GM04503 (cell line): ENCODE measurements around the gene VAPB.
"Not testable (repeated sequence)": the region's sequence is repeated elsewhere in the genome, so short reads cannot be mapped to it uniquely, and the experiment has no call there.

Source experiments
- DNase-seq: peaks from one replicate; pipeline ENCODE4 v3.0.0-alpha.2; 2012; ENCODE audit warnings: low read depth

Gene VAPB, protein sequence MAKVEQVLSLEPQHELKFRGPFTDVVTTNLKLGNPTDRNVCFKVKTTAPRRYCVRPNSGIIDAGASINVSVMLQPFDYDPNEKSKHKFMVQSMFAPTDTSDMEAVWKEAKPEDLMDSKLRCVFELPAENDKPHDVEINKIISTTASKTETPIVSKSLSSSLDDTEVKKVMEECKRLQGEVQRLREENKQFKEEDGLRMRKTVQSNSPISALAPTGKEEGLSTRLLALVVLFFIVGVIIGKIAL

DNA sequence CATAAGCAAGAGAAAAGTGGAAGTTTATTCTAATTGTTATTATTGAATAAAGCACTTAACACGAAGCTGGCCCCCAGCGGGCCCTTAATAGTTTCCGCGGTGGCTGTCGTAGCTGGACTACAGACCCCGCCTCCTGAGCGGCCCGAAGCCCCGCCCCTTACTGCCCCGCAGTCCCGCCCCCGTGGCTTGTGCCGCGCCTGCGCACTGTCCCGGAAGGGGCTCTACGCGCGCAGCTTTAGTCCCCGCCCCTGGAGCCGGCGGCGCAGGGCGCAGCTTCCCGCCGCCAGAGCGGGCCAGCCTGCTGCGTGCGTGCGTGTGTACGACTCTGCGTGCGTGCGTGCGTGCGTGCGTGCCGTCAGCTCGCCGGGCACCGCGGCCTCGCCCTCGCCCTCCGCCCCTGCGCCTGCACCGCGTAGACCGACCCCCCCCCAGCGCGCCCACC lies at the start of gene VAPB:
VAPB (plus strand) TSS at position 348 of the 442 bp plus-strand sequence. CDS start 231 bp downstream, outside the sequence.
- peak; percentile 45 for DNase-seq

DNA sequence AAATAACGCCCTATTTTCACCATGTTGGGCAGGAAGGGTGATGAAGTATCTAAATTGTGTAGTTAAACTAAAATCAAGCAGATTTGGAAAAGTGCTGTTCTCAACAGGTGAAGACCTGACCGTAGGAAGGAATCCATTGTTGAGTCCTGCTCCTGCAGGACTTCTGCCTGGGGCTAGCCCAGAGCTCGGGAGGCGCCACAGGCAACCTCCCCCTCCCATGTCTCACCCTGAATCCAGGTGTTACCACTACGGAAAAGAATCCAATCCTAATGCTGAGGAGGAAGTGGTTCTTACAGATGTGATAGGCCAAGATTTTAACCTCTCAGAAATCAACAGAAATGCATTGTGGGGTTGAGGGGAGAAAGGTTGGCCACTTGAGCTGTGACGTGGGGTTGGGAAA lies 49.3 kb upstream of the VAPB start:
- DNase-seq: no peak

DNA sequence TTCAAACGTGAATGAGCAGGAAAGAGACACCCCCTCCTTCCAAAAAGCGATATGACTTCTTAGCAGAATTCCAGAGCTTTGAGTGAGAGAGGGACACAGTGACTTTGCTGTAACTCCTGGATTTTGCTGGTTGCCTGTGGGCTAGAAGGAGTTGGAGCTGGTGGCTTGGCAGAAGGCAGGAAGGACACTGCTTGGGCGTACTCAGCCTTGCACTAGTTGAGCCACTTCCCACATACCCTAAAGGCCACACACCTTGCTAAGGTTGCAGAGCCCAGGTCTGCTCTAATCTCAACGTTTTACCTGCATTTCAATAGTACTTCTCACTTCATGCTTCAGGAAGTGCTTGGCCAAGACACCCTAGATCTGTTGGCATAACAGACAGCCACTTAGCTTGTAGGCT lies 48.9 kb upstream of the VAPB start:
- no peak for DNase-seq

DNA sequence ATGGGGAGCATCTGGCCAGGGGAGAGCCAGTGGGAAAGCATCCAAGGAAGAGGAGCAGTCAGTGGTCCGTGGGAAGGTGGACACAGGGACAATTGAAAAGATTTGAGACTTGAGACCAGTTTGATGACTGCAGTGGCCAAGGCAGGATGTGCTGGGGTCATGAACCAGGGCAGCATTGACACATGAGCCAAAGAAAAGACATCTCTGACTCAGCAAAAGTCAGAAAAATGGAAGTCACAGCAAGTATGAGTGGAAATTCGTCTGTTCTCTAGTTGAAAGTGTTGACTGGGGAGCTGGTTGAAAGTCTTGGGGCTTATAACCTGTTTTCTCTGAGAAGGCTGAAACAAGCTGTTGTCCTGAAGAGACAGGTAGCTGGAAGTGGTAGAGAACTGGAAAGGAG lies 48.2 kb upstream of the VAPB start:
- no peak for DNase-seq

DNA sequence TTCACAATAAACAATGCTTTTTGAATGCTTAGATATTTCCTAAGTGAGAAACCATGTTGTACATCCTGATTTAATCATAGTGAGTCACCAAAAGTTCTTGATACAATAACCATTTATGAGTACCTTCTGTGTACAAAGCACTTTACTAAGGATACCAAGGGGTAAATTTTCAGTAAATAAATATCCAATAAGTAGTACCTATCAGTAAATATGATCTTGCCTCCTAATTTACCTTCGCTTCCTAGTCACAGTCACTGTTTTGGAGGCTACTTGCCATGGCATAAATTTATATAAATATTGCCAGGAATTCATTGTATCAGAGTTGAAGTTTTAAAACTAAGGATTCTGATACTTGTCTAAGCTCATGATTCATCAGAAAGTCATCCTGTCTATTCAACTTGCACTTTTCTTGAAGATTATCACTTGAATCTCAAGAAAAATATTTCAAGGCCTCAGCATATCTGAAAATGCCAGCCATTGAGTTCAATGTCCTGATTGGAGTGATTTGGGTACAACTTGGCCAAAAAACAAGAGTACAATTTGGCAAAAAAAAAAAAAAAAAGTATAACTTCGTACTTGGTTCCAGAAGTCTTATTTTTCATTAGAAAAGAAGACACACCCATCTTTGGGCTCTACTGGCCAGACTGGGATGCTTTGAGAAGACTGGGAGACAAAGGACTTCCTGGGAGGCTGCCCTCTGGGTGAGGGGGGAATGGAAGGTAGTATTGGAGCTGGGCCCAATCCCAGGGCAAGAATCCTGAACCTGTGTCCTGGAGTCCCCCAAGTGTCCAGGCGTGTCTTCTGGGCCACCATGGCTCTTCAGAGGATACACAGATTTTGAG lies 46.7 kb upstream of the VAPB start:
- DNase-seq: peak; percentile 40

DNA sequence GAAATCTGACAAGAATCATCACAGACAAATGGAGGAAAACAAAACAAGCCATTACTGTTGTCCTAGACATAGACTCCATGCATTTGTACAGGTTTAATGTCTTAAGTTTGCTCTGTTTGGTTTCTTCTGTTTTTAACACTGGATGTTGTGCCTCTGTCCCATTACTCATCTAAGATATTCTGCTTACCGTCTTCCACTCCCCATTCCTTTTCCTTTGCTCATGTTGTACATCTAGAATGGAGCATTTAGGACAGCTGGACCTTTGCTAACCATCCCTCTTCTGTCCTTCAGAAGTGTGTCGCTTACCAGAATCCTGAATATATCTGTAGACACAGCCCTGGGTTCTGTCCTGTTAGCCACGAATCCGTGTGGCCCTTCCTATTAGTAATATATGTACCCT lies 44.3 kb upstream of the VAPB start:
- no peak for DNase-seq

DNA sequence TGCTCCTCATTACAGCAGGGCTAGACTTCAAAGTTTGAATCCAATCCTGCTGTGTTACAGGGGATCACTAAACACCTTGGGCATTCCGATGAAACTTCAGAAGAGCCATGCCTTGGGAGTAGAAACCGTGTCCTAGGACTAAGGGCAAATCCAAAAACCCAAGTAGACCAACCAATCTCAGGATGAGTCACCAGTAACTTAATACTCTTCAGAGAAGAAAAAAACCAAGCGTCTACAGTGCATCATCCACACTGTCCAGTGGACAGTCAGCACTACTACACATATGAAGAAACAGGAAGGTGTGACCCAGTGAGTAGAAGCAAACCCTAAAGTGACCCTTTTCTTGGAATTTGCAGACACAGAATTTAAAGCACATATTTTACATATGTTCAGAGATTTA lies 39.5 kb upstream of the VAPB start:
- no peak for DNase-seq

DNA sequence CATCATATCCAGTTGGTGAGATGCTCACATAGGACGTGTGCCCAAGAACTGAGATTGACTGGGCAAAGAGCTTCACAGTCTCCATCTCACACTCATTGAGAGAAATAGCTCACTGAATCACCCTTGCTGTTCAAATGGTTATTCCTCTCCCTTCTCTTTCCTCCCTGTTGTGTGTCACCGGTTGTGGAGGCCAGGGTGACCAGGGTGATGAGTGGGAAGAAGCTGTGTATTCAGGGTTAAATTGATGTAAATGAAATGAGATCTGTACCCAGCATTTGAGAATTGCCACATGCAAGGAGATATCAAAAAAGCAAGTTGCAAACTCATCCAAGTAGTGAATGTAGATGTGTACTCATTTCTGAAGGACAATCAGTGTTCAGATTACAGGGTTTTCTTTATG lies 36.6 kb upstream of the VAPB start:
- no peak for DNase-seq

DNA sequence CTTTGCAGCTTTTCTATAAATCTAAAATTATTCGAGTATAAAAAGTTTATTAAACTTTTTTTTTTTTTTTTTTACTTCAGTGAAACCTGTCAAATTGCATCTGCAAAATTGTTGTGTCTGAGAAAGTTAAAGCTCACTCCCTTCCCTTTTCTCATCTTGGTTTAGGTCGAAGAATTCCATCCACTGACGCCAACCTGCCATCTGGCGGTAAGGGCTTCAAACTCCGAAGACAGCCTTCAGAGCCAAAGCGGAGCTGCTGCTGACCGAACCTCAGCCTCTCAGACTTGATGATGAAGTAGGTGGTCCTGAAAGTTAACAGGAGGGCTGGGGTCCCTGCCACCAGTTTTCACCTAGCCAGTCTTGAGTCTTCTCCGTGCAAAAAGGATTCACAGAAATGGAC lies 29.6 kb upstream of the VAPB start:
- no peak for DNase-seq

DNA sequence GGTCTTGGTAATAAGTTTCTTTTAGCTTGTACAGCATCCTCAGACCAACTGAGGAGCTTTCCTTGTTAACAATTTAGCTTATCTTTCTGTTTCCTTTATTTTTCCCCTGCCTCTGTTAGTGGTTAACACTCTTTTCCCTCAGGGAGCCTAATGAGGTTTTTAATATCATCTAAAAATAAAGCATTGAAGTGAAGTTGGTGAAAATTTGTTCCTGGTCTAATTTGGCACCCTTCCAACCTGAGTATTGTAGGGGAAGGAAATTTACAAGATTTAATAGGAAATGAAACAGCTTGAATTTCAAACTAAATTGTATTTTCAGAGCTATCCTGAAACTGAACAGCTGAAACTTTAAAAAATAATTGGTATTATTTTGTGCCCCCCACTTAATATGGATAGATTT lies 28.1 kb upstream of the VAPB start:
- no peak for DNase-seq

DNA sequence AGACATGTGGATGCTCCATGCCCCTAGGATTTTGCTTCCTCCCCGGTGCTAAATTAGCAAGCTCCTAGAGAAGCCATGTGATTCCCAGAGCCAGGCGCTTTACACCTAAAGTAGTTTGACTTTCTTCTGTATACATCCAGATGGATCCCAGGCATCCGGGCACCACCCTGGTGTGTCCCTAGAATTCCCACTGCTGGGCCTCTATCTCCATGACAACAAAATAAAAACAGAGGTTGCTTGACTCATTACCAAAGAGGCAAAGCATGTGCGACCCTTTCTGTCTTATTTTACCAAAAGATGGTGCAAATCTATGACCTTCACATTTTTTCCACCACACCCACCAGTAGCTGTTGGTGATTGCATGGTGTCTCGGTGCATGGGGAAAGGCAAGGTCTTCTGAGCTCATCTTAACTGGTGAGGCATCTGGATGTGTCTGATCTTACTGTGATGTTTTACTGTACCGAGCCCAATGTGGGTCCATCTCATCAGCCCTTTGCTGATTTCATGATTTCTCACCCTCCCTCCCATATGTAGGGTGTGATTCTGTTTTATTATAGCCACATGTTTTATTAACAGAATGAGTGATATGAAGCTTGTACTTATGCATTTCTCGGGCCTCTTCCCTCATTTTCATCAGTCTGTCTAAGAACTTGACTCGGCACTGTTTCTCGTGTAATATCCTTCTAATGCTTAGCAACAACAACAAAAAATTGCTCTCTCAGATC lies 27.4 kb upstream of the VAPB start:
- peak; percentile 73 for DNase-seq

DNA sequence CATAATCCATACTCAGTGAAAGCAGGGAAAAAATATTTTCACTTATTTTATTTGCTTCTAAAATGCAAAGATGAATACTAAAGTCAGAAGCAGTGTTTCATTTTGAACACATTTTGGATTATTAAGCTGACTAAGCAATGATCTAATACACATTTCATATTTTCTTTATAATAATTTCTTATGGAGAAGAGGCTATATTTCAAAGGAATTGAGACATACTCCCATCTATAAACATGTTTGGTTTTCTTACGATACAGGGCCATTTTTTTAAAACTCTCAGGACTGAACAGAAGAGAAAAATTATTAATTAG lies 26.9 kb upstream of the VAPB start:
- DNase-seq: no peak

DNA sequence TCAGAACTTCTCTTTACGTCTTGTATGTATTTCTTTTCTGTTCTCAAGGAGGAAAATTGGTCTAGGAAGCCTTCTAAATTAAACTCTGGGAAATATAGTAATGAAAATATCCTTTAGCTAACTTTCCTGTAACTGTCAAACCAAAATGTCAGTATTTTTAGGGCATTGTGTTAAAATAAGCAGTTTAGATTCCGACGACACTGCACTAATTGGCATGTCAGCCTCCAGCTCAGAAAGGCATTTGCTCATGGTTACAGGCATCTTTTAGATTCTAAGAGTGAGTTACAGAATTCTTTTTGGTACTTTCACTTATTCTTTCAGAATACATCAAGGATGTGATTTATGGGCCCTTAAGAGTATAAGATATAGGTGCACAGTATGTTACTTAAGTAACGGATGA lies 26.1 kb upstream of the VAPB start:
- no peak for DNase-seq

DNA sequence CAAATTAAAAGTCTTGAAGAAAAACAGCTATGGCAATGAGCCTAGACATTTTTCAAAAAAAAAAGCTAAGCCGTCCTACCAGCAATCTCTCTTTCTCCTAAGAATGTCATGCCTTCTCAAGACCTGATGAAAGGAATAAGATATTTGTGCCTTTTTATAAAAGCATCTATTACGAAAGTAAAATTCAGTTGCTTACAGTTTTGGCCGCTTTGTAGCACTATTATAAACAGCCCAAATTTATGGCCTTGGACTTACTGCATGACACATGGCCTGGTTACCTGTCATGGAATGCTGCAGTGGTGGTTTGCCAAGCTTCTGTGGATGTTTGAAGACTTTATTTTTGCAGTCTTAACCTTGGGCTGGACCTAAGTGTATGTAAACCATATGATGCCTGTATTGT lies 22.2 kb upstream of the VAPB start:
- DNase-seq: peak; percentile 39

DNA sequence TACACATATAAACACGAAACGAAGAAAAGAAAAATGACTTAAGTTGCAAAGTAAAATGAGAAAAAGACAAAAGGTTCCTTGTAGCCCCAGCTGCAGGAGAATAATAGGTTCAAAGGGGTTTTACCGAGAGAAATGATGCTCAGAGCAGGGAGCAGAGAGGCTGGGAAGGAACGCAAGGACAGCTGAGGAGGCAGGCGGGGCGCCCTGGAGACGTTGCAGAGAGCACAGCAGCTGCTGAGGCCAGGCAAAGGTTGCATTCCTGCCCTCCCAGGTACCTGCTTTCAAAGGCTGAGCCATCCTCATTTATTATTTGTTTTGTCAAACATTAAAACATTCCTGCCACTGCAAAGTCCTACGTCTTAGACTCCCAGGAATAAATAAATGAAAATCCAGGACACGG lies 16.2 kb upstream of the VAPB start:
- no peak for DNase-seq

DNA sequence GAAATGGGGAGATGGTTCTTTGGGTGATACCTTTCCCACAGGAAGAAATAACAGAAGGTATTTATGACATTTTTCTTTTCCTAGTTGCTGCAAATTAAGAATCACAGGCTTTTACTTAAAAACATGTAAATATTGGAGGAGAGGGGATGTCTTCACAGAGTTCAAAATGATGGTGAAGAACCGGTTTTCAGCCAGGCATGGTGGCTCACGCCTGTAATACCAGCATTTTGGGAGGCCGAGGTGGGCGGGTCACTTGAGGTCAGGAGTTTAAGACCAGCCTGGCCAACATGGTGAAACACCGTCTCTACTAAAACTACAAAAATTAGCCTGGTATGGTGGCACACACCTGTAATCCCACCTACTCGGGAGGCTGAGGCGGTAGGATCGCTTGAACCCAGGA lies 15.7 kb upstream of the VAPB start:
- DNase-seq: not testable (repeated sequence)

DNA sequence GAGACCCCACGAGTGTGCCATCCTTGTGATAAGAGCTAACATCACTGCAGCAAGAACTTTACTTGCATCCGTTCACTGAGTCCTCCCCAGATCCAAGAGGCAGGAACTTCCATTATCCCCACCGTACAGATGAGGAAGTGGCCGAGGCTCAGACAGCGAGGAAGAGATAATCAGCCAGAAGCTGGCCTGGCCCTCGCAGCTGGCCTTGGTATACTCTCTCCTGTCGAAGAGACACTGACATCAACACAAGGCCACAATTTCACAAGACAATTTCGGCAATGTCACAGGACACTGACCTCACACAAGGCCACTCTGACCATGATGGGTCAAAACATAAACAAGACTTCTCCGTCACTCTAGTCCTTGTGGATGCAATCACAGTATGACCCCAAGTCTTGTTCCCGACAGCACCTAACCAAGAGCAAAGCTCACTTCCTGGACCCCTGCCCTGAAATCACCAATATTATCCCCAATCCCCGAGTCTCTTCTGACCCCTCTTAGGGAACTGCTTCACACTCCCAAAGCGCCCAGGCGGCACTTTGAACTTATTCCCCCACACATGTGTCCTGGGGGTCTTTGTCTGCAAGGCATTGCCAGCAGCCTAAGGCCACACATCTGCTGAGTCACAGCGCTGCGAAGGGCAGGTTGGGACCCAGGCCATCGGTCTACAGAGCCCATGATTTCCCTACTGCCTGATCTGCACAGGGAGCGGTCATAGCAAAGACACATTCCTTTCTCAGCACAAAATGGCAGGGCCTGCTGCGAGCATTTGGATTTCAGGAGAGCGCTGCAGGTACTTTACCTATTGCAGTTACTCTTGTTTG lies 14.8 kb upstream of the VAPB start:
- no peak for DNase-seq

DNA sequence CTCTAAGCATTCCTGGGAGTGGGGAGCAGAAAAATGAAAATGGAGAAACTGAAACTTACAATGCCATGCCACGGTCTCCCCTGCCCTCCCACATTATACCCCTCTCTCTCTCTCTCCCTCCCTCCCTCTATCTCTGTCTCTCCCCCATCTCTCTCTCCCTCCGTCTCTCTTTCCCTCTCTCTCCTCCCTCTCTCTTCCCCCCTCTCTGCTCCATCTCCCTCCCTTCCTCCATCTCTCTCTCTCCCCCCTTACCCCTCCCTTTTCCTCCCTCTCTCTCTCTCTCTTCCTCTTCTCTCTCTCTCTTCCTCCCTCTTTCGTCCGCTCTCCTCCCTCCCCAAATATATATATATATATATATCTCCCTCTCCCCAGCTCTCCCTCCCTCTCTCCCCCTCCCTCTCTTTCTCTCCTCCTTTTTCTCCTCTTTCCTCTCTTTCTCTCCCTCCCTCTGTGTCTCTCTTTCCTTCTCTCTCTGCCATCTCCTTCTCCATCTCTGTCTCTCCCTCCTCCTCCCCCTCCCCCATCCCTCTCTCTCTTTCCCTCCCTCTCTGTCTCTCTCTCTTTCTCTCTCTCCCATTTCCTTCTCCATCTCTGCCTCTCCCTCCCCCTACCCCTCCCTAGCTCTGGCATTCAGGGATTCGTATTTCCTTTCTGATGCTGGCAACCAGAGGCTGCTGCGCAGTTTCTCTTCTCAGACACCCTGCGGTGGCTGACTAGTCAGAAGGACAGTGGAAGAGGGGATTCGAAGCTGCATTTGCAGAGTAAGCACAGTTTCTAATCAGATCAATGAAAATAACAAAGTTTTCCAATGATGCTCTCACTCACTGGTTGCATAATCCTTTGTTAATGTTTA lies 13.9 kb upstream of the VAPB start:
- DNase-seq: no peak

DNA sequence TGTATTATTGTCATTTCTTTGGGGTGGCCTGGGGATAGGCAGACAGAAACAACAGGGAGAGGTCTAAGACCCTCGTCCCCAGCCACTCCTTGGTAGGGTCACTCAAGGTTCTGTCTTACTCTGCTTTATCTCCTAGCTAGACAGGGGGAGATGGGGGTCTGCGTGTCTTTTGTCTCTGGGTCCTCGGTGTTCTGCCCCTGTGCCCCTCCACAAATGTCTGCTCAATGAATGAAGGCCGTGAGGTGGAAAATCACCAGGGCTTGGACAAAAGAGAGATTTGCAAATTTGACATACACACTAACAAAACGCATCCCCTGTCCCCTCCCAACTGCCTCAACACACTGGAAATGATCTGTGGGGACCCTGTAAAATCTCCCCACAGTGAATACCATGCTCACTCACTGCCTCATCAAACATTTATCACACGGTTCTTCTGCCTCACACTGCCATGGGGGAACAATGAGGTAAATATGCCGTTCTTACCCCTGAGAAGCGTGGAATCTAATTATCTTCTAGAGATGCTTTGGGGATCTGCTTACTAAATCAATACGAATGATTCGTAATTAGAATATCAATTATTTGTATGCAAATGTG lies 13.2 kb upstream of the VAPB start:
- DNase-seq: no peak

DNA sequence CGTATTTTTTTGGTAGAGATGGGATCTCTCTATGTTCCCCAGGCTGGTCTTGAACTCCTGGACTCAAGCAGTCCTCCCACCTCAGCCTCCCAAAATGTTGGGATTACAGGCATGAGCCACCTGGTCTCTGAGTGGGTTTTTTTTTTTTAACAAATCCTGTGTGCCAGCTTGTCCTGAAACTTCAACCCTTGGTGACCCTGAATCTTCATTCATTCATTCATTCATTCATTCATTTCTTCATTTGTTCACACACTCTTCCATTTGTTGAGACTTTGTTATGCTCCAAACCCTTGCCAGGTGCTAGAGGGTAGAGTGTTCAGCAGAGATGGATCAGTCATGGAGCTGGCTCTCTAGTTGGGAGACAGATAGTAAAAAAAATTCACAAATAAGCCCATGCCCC lies 12.0 kb upstream of the VAPB start:
- DNase-seq: no peak
